ENCODE data around the gene MYCBP2.

The MYCBP2 gene

GRCh38 chr13:77001963-77002587 lies 324.8 kb downstream of the MYCBP2 start:
- ATAC-seq (ENCODE audit: low read depth) = no peak
- Histone ChIP-seq H3K36me3 (ENCODE audit: low read depth) (peaks cover 74% of the 10 kb centered on the region), H3K9me3 (ENCODE audit: severe bottlenecking) (no peaks in the 10 kb centered on the region)

GRCh38 chr13:77001540-77001939 lies 325.4 kb downstream of the MYCBP2 start:
- Histone ChIP-seq H3K4me3 (ENCODE audit: severe bottlenecking) (no peak overlapping the region), H3K4me1 (ENCODE audit: insufficient read depth, poor library complexity, severe bottlenecking) (no peaks in the 10 kb centered on the region), H3K36me3 (ENCODE audit: low read depth) (peaks cover 74% of the 10 kb centered on the region), H3K9me3 (ENCODE audit: severe bottlenecking) (no peaks in the 10 kb centered on the region), H3K27me3 (ENCODE audit: insufficient read depth, poor library complexity, severe bottlenecking) (no peaks in the 10 kb centered on the region), H3K27ac (ENCODE audit: poor library complexity, severe bottlenecking) (no peak overlapping the region)
- DNase-seq (ENCODE audit: low spot score) = no peak
- no peak for TF ChIP-seq CTCF (IDR thresholded peaks at IDR 0.05; ENCODE audit: poor library complexity, severe bottlenecking)
- no peak for ATAC-seq (ENCODE audit: low read depth)

More at GRCh38 chr13:77001963-77002587, 324.8 kb downstream of the MYCBP2 start:
- Histone ChIP-seq H3K4me3 (ENCODE audit: severe bottlenecking) (no peak overlapping the region), H3K27me3 (ENCODE audit: insufficient read depth, poor library complexity, severe bottlenecking) (no peaks in the 10 kb centered on the region), H3K4me1 (ENCODE audit: insufficient read depth, poor library complexity, severe bottlenecking) (no peaks in the 10 kb centered on the region), H3K27ac (ENCODE audit: poor library complexity, severe bottlenecking) (no peak overlapping the region)
- DNase-seq (ENCODE audit: low spot score) = no peak
- no peak for TF ChIP-seq CTCF (IDR thresholded peaks at IDR 0.05; ENCODE audit: poor library complexity, severe bottlenecking)

GRCh38 chr13:77000475-77000874 lies 326.4 kb downstream of the MYCBP2 start:
- no peak overlapping the region for H3K4me3 ChIP-seq (ENCODE audit: severe bottlenecking)
- no peak overlapping the region for H3K27ac ChIP-seq (ENCODE audit: poor library complexity, severe bottlenecking)
- no peaks in the 10 kb centered on the region for H3K4me1 ChIP-seq (ENCODE audit: insufficient read depth, poor library complexity, severe bottlenecking)
- DNase-seq (ENCODE audit: low spot score) (no peak), ATAC-seq (ENCODE audit: low read depth) (no peak)
- H3K36me3 ChIP-seq (ENCODE audit: low read depth) = peaks cover 74% of the 10 kb centered on the region
- H3K9me3 ChIP-seq (ENCODE audit: severe bottlenecking) = no peaks in the 10 kb centered on the region
- no peaks in the 10 kb centered on the region for H3K27me3 ChIP-seq (ENCODE audit: insufficient read depth, poor library complexity, severe bottlenecking)
- no peak for TF ChIP-seq CTCF (IDR thresholded peaks at IDR 0.05; ENCODE audit: poor library complexity, severe bottlenecking)
